HG03520 (cell line): ENCODE measurements around the gene WIPF2.
"Not testable (repeated sequence)": the region's sequence is repeated elsewhere in the genome, so short reads cannot be mapped to it uniquely, and the experiment has no call there.

ENCODE experiments used
- ATAC-seq: cut with Tn5 transposase; IDR thresholded peaks from one replicate; pipeline ENCODE4 v1.9.1; 2021; ENCODE audit warnings: mild to moderate bottlenecking, moderate library complexity; ENCODE audit not compliant: unreplicated experiment

WIPF2 gene

DNA sequence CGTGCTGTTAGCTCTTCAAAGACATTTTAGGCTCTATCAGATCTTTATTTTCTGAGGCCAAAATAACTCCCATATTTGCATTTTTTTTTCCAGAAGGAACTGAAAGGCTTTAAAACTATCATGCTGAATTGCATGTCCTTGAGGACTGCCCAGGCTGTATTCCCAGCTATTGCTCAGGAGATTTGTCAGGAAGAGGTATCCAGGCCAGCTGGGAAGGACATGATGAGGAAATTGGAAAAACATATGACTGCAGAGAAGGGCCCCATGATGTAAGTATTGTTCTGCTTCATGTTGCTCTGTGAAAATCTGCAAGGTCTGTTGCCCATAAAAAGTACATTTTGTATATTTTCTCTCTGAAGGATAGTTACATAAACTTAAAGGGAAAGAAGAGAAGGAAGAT, 74.3 kb downstream of the WIPF2 start:
- ATAC-seq, result no peak

DNA sequence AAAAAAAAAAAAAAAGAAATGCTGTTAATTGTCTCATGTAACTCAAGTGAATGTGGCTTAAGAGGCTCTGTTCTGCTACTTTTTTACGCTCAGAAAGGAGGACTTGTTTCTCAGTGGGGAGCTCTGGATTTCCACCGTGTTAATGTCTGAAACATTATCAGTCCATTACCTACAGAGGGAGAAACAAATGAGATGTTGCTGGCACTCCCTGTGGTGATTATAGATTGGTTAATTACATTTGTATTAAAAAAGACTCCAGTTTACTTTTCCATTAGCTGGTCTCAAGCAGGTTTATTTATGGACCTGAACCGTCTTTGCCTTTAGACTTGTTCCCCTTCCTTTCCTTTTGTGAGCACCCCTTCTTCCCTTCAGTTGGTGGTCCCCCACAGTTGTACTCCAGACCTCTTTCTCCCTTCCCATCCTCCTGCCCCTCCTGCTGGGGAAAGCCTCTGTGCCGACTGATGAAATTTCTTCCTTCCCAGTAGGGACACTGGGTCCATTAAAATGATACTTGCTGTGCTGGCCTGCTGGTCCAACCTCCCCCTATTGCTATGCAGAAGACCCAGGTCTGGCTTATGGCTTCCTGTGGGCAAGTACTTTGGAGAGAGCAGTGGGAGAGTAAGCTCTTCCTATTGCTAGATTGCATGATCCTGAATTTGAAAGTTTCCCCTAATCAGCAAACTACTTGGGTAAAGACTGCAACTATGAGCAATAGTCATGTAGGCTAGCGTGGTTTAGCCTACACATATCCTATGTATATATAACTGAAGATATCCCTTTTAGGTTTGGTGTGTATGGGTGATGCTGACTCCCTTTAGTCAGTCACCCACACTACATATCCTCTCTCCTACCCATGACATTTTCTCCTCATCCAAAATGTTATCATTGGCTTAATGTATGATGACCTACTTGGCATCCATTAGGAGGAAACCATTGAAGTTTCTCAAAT, 76.7 kb downstream of the WIPF2 start:
- ATAC-seq, result no peak

DNA sequence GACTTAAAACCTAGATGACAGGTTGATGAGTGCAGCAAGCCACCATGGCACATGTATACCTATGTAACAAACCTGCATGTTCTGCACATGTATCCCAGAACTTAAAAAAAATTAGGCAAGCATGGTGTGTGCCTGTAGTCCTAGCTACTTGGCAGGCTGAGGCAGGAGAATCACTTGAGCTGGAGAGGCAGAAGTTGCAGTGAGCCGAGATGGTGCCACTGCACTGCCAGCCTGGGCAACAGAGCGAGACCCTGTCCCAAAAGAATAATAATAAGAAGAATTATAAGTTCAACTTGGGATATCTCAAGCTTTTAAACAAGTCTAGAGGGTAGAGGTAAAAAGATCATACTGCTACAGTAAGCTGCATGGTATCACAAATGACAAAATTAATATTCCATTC, 78.4 kb downstream of the WIPF2 start:
- no peak for ATAC-seq

DNA sequence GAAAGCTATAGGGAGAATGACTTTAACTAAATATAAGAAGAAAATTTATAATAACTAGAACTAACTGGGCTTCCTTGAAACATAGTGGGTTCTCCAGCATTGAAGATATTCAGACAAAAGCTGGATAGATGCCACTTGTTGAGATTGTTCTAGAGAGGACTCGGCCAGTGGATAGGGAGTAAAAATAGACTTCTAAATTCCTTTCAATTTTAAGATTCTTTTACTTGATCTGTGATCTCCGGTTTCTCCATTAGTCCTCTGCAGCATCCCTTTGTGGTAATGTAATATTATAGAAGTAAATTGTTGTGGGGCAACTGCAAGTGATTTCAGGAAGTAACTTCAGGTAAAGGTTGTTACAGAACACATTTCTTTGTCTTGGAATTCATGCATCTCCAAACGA, 79.6 kb downstream of the WIPF2 start:
- no peak for ATAC-seq

DNA sequence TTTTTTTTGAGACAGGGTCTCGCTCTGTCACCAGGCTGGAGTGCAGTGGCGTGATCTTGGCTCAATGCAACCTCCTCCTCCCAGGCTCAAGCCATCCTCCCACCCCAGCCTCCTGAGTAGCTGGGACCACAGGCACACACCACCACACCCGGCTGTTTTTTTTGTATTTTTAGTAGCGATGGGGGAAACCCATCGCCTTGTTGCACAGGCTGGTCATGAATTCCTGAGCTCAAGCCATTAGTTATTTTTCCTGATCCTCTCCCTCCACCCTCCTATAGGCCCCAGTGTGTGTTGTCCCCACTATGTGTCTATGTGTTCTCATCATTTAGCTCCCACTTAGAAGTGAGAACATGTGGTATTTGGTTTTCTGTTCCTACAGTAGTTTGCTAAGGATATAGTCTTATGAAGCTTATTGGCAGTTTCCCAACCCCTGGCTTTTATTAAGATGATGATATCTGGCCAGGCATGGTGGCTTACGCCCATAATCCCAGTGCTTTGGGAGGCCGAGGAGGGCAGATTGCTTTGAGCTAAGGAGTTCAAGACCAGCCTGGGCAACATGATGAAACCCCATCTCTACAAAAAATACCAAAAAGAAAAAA, 80.2 kb downstream of the WIPF2 start:
- ATAC-seq, result not testable (repeated sequence)

GRCh38 chr17:40301315-40301714, 82.2 kb downstream of the WIPF2 start:
- no peak for ATAC-seq

- no peak for ATAC-seq
These were observed 84.0 kb downstream of the WIPF2 start for GRCh38 chr17:40303009-40303657.

DNA sequence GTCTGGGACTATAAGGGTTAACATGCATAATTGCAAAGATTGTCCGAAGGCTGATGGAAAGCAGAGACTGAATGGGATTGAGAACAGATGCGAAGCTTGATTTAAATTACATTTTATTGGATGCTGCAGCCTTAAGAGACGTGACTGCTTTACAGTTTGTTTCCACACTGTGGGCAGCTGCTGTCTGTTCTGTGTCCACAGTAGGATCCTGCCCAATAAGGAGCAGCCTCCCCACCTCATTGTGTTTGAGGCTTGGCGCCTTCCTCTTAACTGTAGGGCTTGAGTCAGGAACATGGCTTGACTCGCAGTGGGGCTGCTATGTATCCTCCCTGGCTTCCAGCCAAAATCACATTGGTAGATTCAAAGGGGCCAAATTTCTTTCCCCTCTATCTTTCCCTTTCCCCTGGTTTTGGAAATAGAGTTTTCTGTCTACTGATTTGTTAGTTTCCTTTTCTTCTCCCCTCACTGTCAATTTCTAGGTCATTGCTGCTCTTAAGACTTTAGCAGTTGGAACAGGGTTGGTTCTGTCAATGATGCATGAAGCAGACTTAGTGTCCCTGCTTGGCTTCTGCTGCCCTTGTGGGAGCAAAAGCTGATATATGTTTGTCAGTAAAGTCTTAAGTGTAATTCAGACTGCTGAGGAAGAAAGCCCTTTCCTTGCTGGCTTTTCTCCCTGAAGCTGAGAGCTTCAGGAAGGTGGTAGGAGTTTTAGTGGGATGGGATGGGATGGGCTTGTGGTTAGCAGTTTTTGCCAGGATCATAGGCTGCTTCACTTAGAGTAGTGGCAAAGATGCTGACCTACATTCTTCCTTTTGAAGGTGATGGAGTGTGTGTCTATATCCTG, 84.8 kb downstream of the WIPF2 start:
- no peak for ATAC-seq

GRCh38 chr17:40304552-40304863, 85.4 kb downstream of the WIPF2 start:
- not testable (repeated sequence) for ATAC-seq

DNA sequence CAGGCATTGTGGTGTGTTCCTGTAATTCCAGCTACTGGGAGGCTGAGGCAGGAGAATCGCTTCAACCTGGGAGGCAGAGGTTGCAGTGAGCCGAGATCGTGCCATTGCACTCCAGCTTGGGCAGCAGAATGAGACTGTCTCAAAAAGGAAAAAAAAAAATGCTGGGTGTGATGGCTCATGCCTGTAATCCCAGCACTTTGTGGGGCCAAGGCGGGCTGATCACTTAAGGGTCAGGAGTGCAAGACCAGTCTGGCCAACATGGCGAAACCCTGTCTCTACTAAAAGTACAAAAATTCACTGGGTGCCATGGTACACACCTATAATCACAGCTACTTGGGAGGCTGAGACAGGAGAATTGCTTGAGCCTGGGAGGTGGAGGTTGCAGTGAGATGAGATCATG, 85.8 kb downstream of the WIPF2 start:
- not testable (repeated sequence) for ATAC-seq

GRCh38 chr17:40306395-40306794, 87.3 kb downstream of the WIPF2 start:
- no peak for ATAC-seq

DNA sequence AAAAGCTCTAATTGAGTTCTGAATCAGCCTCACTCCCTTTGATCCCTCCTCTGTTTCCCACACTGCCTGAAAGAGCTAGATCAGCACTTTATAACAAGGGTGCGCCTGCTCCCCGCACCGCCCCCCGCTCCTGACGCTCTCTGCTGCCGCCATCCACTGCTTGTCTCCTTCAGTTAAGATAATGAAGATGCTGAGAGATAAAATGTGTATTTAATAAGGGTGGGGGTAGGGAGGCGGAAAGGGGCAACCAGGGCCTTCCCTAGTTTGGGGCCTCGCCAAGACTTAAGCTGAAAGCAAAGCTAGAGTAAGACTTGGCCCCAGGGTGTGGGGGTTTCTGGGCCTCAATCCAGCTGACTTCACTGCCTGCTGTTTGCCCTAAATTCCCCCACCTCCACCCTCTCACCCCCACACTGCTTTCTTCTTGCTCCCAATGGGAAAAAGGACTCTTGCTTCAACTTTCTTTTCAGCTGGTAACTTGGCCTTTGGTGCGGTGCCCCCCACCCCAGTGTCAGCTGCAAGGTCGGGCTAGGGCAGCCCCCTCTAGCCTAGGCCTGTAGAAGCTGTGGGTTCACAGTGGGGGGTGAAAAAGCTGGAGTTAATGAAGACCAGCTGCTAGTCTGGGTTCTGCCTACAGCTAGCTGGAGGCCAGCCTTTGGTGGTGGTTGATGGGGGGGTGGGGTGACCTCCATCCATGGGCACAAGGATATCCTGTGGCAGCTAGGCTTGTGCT, 88.1 kb downstream of the WIPF2 start:
- no peak for ATAC-seq

DNA sequence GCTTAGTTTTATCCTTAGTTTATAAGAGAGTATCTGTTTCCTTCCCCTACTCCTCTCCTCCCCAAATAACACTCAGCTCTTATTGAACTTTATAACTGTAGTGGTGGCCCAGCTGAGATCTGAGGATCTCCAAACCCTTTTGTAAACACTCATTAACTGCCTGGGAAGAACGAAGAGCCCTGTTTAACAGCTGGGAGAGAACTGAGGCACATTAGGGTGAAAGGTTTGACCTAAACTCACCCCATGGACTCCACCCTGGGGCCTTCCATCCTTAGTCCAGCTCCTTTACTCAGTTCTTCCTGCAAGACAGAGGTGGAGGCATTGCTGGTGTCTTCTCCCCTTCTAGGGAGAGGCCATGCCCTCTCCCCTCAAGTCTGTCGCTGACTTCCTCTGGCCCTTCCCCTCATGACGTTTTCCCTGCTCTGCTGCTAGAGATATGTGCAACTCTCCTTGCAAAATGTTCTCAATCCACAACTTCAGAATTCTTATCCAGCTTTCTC, 88.7 kb downstream of the WIPF2 start:
- no peak for ATAC-seq

- no peak for ATAC-seq
These were observed 90.2 kb downstream of the WIPF2 start, which contains the start of gene RARA for GRCh38 chr17:40309031-40309948. RARA (plus strand) TSS chr17:40309180; CDS start chr17:40331219, 22,039 bp downstream.

GRCh38 chr17:40309949-40310510, 90.9 kb downstream of the WIPF2 start:
- no peak for ATAC-seq

DNA sequence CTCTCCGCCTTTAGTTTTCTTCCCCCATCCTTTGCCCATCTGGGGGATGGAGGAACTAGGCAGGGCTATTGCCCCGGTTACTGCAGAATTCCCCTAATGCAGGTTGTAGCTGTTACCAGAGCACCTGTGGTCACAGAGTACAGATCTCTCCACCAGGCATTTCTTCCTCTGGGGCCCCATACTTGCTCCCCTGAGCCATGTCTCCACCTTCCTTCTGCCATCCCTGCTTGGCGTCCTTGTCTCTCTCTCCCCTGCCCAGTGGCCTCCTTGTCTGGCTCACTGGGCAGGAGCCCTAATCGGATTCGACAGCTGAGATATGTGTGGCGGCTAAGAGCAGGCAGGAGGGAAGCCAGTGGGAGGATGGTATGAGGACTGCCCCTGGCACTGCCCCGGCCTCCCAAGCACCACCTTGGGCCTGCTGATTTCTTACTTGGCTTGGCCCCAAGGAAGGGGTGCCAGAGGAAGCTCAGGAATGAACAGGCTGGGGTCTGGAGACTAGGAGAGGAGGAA, 91.8 kb downstream of the WIPF2 start:
- no peak for ATAC-seq

GRCh38 chr17:40311575-40311974, 92.5 kb downstream of the WIPF2 start:
- no peak for ATAC-seq

DNA sequence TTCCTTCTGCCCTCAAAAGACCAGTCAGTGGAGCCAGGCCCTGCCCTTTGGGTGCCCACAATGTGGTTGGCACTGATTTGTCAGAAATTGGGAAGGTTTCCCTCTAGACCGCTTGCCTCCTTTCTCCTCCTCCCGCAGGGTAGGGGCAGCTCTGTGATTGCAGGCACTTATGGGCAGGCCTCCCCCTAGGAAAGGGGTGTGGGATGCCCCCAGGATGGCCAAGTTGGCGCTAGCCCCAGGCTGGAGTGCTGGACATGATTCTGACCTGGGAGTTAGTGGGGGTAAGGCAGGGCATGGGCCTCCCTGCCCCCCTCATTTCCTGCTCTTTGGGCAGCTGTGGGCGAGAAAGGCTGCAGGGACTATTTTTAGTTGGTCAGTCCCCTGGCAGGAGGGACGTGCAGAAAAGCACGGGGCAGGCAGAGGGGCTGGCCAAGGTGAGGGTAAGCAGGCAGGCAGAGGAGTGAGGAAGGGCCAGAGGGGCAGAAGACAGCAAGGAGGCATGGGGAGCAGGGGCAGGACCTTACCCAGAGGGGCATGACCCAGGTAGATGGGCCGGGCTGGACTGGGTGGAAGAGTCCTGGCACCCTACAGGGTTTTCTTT, 93.1 kb downstream of the WIPF2 start:
- ATAC-seq, result no peak
